Peyer's patch (tissue), 4 donors: ENCODE measurements around the gene IL36G.
A peak's percentile ranks its signal among the peaks of the same experiment; 100 is the strongest.

Experiments used
- POLR2A ChIP-seq, 2 donors: fragments of 450-650 bp; IDR thresholded peaks; one replicate each; pipeline ENCODE4 v1.5.1; 2017; ENCODE audit warnings: antibody characterized with exemption in 2 of 2, mild to moderate bottlenecking in 2 of 2, moderate library complexity in 2 of 2
- TF ChIP-seq, protein P1 (sequence below), 6 experiments: fragments of 450-650 bp in 4 of 6; fragments of 200-600 bp in 2 of 6; sonication (generic) in 1 of 6; IDR thresholded peaks; one replicate each; pipeline ENCODE4 v1.5.1; 2017 to 2019; ENCODE audit warnings: antibody characterized with exemption in 6 of 6, mild to moderate bottlenecking in 3 of 6, moderate library complexity in 1 of 6

DNA sequence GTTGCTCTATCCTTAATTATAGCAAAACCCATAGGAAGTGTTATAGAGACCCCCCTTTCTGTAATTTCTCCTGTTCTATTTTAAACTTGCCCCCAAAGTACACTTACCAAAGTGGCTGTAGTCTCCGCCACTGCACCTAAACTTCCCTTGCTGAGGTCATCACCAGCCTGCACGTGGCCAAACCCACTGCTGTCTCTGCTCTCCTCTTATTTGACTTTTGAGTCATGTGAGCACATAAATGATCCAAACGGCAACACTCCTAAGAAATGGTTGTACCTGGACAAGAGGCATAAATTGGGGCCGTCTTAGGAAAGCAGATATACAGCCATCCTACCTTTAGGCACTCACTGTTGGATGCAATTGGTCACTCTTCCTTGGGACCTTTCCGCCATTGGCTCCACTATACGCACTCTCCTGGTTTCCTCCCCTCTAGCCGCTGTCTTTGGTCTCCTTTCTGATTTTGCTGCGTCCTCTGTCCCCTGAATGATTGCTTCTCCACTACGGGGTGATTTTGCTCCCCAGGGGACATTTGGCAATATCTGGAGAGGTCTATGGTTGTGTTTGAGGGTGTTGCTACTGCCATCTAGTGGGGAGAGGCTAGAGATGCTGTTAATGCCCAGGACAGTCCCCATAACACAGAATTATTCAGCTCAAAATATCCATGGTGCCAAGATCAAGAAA, 19.2 kb upstream of the IL36G start:
- TF ChIP-seq POLR2A (IDR thresholded peaks at IDR 0.05) = no peak
- TF ChIP-seq, protein P1, sequence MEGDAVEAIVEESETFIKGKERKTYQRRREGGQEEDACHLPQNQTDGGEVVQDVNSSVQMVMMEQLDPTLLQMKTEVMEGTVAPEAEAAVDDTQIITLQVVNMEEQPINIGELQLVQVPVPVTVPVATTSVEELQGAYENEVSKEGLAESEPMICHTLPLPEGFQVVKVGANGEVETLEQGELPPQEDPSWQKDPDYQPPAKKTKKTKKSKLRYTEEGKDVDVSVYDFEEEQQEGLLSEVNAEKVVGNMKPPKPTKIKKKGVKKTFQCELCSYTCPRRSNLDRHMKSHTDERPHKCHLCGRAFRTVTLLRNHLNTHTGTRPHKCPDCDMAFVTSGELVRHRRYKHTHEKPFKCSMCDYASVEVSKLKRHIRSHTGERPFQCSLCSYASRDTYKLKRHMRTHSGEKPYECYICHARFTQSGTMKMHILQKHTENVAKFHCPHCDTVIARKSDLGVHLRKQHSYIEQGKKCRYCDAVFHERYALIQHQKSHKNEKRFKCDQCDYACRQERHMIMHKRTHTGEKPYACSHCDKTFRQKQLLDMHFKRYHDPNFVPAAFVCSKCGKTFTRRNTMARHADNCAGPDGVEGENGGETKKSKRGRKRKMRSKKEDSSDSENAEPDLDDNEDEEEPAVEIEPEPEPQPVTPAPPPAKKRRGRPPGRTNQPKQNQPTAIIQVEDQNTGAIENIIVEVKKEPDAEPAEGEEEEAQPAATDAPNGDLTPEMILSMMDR (IDR thresholded peaks at IDR 0.05) = peak; percentile 35 to 76 (median 62)
